GM18499 (cell line): ENCODE results near the gene ABCB1.

Experiments used
- ATAC-seq: cut with Tn5 transposase; IDR thresholded peaks from one replicate; pipeline ENCODE4 v1.9.1; 2021; ENCODE audit warnings: moderate number of reproducible peaks; ENCODE audit not compliant: insufficient read depth, unreplicated experiment

ABCB1 gene

GRCh38 chr7:87517891-87518290, 82.8 kb downstream of the ABCB1 start:
- ATAC-seq = no peak

GRCh38 chr7:87517136-87517815, 83.4 kb downstream of the ABCB1 start:
- ATAC-seq = no peak

GRCh38 chr7:87513735-87514335, 86.8 kb downstream of the ABCB1 start:
- ATAC-seq = no peak

- ATAC-seq = no peak
Observed at GRCh38 chr7:87512906-87513305, 87.8 kb downstream of the ABCB1 start.

- ATAC-seq = no peak
Observed at GRCh38 chr7:87511510-87511909, 89.2 kb downstream of the ABCB1 start.

- no peak for ATAC-seq
Observed at GRCh38 chr7:87510411-87510875, 90.2 kb downstream of the ABCB1 start.

- ATAC-seq = no peak
Observed at GRCh38 chr7:87507446-87507845, 93.2 kb downstream of the ABCB1 start.

GRCh38 chr7:87506246-87507180, 94.2 kb downstream of the ABCB1 start:
- ATAC-seq = no peak

GRCh38 chr7:87505557-87506245, 95.0 kb downstream of the ABCB1 start:
- ATAC-seq = no peak

GRCh38 chr7:87505122-87505521, 95.6 kb downstream of the ABCB1 start:
- no peak for ATAC-seq

- no peak for ATAC-seq
Observed at GRCh38 chr7:87499494-87499893, 101.2 kb downstream of the ABCB1 start.

GRCh38 chr7:87498893-87499292, 101.8 kb downstream of the ABCB1 start:
- no peak for ATAC-seq

- ATAC-seq = no peak
Observed at GRCh38 chr7:87497482-87497881, 103.2 kb downstream of the ABCB1 start.

- ATAC-seq = no peak
Observed at GRCh38 chr7:87495366-87495765, 105.3 kb downstream of the ABCB1 start.

GRCh38 chr7:87494454-87494853, 106.2 kb downstream of the ABCB1 start:
- no peak for ATAC-seq

- ATAC-seq = no peak
Observed at GRCh38 chr7:87483131-87483530, 117.6 kb downstream of the ABCB1 start.

- no peak for ATAC-seq
Observed at GRCh38 chr7:87482115-87482514, 118.6 kb downstream of the ABCB1 start.

- ATAC-seq = no peak
Observed at GRCh38 chr7:87480386-87480785, 120.3 kb downstream of the ABCB1 start.

GRCh38 chr7:87479951-87480350, 120.7 kb downstream of the ABCB1 start:
- no peak for ATAC-seq

- ATAC-seq = no peak
Observed at GRCh38 chr7:87476179-87476557, 124.5 kb downstream of the ABCB1 start.
